C4-2B (cell line): ENCODE results near the gene USP34.

Experiments
- CTCF ChIP-seq: fragments of 450-650 bp; conservative IDR thresholded peaks from 2 replicates; pipeline ENCODE4 v1.5.1; 2017; ENCODE audit warnings: mild to moderate bottlenecking
- ZFX ChIP-seq: fragments of 450-650 bp; IDR thresholded peaks from 2 replicates; pipeline ENCODE4 v1.6.1; 2017

GRCh38 chr2:61275575-61276184, 195.2 kb downstream of the USP34 start:
- TF ChIP-seq CTCF = no peak
- no peak for TF ChIP-seq ZFX
